NCI-H1694 (cell line): ENCODE data around the gene SARM1.

ENCODE experiments used
- DNase-seq: peaks from one replicate; lab custom pipeline; 2025; lab: John Stamatoyannopoulos, UW

The SARM1 gene

DNA sequence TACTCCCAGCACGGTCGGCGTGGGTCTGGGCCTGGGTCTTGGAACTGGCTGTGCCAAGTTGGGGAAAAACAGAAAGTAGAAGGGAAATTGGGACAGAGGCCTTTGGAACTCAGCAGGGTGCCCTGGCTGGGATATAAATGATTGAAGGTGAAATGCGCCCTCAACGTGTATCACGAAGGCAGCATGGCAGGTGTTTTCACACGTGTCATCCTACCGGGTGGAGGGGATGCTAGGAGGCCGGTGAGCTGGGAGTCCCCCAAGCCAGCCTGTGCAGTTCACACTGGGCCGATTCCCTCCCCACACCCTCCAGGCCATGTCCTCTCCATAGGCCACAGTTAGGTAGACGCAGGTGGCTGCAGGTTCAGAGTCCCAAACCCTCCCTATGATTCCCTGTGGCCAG, 30.0 kb upstream of the SARM1 start:
- no peak for DNase-seq

DNA sequence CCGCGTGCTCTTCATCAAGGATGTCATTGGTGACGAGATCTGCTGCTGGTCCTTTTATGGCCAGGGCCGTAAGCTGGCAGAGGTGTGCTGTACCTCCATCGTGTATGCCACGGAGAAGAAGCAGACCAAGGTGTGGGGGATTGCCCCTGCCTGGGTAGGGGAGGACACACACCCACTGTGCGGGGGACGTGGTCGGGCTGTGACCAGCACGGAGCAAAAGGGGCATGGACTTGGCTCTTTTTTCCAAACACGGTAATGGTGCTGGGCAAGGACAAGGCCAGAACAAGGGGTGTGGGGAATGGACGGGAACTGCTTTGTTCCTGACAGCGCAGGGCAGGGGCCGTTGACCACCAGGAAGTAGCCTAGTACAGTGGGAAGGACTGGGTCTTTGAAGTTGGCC, 29.2 kb upstream of the SARM1 start:
- DNase-seq: no peak

DNA sequence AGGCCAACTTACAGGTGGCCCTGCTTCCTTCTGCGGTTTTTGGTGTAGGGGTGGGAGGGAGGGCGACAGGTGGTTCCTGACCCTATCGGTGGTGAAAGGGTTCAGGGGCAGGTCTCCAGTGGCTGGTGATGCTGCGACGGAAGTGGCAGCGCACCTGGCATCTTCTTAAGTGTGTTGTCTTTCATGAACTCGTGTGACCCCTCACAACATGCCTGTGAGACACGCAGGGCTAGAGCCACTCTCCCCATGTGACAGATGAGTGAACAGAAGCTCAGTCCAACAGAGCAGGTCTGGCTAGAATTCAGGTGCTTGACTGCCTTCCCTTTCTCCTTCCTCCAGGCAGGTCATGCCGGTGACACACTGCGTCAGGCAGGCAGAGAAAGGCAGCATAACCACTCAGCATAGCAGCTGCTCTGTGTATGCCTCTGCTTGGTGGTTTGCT, 28.0 kb upstream of the SARM1 start:
- no peak for DNase-seq

DNA sequence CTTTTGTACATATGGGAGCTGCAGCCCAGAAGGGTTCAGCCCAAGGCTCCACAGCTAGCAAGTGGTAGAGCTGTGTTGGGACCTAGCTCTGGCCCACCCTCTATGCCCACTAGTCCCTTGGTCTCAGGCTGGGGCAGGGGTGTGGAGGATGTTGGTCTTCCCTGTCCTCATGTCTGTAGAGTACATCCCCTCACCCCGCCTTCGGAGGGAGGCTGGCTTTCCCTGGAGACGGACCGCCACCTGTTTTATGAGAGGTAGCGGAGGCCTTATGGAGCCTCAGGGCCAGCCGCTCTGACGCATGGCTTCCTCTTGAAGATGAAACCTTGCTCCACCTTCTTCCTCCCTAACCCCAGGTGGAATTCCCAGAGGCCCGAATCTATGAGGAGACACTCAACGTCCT, 27.5 kb upstream of the SARM1 start:
- no peak for DNase-seq

DNA sequence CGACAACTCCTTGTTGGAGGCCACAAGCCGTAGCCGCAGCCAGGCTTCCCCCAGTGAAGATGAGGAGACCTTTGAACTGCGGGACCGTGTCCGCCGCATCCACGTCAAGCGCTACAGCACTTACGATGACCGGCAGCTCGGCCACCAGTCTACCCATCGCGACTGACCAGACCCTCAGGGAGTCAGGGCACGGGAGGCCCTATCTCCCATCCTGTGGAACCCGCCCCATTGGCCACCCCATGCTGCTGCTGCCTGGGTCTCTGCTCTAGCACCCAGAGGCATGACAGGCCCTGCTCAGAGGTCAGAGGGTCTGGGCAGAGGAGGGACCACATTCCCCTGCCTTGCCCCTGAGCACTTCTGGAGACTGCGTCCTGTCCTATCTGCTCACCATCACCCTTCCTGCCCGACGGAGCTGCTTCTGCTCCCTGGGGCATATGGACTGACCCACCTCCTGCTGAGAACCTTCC, 27.0 kb upstream of the SARM1 start:
- DNase-seq: no peak

DNA sequence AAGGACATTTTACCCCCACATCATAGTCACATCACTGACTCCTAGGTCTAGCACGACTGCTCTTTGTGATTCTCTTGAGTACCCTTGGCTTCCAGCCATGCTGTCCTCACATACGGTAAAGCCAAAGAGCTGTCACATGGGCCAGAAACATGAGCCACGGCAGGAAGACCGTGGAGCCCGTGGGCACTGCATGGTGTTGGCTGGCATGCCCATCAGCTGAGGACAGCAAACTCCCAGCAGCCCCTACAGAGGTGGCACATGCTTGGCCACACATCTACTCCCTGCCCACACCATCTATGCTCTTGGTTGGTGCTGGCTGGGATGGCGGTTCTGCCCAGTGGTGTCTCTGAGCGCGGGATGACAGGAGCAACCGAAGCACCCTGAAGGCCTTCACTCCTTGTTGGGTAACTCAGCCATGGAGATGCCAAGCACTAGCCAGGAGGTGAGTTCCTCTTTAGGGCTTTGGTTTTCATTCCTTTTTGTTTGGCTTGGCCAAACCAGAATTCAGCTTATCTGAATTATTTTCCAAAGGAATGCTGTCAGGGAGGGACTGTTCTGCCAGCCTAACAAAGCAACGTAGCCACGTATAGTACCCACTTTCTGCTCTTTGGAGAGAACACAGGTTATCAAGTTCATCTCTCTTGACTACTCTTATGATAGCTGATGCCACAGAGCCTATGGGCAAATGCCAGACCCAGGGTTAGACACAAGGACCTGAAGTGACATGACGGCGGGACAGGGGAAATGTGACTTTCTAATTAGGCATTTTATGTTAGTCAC, 25.9 kb upstream of the SARM1 start:
- DNase-seq: no peak

DNA sequence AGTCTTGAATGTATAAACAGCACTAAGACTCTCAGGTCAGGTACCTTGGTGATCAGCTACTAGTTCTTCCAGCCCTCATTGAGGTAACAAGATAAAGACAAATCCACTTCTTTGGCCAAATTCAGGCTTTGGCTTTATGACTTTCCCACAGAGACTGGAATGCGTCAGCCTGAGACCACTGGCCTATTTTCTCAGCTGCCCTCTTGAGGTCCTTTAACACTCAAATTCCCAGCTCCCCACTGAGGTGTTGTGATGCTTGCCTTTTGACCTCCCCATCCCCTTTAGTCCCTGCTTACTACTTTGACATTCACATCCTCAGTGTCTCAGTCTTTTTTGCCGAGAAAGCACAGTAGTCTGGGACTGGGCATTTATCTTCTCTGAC, 25.3 kb upstream of the SARM1 start:
- no peak for DNase-seq

DNA sequence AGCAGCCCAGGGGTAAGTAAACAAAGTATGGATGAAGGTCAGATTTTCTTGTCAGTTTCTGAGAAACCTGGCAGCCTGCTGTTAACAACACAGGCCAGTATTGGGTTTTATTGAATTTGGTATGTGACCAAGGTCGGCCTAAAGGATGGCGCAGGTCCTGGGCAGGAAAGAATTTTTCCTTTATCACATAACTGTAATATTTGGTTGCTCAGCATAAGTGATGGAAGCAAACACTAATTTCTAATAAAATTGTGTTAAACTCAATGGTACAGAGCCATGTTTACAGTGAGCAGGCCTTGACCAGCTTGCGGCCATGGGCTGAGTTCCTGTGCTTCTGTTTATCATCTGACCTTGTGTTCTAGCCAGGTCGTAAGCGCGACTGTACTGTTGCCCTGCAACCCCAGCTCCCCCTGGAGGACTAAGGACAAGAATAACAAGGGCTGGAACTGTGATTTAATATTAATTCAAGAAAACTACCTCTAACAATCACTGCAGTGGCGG, 24.7 kb upstream of the SARM1 start:
- DNase-seq: no peak

DNA sequence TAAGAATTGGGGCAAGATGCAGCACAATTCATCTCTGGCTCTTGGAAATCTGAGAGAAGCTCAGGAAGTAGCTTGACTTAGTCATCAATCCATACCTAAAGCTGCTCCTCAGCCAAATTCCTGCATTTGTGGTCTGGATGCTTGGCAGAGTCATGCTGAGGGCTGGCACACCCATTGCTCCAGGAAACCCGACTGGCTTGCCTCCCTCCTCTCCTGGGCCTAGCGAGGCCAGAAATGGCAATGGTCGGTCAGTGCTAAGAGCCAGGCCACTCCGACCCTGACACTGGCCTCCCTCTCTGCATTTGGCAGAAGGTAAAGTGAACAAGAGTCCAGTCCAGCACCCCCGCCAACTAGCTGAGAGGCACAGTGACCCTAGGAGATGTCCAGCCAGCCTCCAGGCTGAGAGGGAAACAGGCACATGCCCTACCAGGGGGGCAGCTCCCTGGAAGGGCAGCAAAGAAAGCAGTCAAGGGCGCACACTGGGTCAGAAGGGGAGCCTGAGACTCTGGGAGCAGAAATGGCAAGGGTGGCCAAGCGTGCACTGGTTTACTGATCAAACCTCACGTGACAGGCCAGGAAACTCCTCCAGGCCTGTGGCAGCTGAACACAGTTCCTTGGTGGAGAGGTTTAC, 24.1 kb upstream of the SARM1 start:
- DNase-seq: no peak

DNA sequence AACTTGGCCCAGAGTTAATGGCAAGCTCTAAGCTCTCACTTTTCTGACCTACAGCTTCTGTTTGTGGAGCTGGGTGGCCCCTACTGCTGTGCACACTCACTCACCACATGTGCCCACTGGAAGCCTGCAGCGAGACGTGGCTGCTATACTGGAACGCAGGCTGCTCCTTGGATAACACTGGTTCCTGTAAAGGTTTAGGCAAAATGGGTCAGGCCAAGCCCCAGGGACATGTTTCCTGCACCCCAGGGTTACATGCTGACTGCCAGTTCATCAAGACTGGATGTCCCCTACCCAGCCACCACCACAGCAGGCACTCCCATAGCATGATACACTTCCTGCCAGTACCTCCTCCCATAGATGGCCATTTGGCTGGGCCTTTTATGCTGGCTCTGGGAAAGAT, 22.5 kb upstream of the SARM1 start:
- DNase-seq: no peak

DNA sequence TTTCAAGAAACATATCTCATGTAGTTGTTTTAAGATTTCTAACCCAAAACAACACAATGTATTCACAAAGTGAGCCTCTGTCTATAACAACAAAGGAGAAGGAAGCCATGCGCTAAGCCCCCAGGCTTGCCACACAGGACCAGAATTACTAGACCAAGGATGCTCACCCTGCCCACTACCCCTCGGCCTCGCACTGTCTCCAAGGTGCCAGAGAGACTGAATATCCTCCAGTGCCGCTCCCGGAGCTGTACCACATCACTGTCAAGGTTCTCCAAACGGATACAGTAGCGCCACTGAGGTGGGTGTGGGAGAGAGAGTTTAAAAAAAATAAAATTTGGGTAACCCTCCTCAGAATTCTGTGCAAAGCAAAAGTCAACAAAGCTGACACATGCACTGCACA, 21.2 kb upstream of the SARM1 start:
- no peak for DNase-seq

DNA sequence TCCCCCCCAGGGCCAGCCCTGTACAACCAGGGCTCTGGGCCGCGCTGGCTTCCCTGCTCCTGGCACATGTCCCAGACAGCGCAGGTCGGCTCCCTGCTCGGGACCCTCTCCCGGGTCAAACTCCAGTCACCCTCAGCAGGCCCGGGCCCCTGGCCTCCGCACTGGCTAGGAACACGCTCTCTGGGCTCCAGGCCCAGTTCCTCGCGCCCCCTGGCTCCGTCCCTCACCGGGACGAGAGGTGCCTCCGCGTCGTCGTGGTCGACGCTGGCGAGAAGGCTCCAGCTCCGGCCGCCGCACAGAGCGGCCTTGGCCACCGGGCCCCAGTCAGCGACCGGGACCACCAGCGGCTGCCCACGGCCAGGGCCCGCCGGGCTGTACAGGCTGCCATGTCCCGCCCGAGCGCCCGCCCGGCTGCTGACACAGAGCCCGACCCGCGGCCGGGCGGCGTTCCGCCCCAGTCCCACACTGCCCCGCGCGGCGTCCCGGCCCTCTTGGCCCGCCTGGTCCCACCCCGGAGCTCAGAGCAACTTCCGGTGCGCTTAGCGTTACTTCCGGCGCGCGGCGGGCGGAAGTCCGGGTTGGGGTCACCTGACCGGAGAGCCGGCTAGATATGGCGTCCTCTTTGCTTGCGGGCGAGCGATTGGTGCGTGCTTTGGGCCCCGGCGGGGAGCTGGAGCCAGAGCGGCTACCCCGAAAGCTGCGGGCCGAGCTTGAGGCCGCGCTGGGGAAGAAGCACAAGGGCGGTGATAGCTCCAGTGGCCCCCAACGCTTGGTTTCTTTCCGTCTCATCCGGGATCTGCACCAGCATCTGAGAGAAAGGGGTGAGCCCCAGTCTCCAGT, 14.2 kb upstream of the SARM1 start, which contains the start of gene POLDIP2:
POLDIP2 (minus strand) TSS at position 467 of the 840 bp plus-strand sequence; CDS start at position 388, 79 bp downstream.
- DNase-seq: peak; percentile 83

DNA sequence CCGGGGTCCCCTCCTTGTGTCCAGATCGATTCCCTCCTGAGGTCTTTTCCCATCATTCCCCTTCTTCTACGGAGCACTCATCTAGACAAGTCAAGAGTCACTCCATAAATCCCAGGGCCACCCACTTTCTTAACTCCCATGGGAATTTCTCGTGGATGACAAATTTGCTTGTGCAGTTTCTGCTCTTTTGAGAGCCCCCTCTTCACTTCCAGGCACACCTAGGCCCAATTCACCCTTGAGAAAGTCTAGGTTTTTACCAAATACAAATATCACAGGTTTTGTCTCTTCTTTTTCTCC, 13.6 kb upstream of the SARM1 start:
- no peak for DNase-seq

DNA sequence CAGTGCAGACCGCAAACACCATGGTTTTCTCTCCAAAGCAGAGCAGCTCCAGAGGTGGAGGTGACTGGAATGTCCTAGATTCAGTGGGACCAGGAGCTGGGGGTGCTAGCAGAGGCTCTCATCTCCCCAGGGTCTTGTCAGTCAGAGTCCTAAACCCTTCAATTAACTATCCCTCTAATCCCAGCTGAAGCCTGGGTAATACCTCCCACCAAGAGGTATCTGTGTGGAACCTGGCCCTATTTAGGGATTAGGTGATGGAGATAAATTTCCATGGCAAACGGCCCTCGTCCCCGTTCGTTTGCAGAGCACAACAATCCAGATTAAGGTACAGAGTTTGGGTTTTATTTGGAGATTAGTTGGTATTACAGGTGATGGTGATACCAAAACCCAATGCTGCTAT, 8.3 kb upstream of the SARM1 start:
- no peak for DNase-seq

DNA sequence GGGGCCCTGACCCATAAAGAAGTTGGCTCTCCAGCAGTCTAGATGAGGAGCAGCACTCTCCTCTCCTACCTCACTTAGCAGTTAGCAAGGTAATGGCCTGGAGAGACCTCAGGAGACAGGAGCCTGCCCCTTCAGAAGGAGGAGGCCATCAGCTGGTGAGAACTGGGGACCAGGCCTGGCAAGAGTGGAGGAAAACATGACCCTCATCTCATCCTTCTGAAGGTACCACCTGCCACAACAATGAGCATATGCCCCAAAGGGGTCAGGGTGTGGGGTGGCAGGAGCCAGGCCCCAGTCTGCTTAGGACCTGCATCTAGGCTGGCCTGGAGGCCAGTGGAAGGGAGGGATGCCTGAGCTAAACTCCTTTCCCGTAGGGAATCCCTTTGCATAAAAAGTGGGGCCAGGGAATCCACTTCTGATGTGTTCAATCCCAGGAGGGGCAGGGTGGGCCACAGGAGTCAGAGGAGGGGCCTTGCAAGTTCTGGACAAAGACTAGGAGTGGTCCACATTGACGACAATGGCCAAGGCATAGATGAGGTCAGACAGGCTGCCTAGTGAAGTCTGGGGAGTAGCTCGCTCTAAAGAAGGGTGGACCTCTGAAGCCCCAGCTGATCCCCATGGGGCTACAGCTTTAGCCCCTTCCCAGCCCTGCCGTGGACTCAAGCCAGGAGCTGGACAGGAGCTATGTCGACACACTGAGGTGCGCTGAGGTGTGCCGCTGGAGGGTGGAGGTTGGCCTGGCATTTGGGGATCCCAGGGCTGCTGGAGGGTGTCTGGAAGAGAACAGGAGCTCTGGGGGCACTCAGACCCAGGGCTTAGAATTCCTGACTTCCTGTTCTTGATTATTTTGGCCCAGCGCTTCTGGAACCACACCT, 7.5 kb upstream of the SARM1 start:
- no peak for DNase-seq

DNA sequence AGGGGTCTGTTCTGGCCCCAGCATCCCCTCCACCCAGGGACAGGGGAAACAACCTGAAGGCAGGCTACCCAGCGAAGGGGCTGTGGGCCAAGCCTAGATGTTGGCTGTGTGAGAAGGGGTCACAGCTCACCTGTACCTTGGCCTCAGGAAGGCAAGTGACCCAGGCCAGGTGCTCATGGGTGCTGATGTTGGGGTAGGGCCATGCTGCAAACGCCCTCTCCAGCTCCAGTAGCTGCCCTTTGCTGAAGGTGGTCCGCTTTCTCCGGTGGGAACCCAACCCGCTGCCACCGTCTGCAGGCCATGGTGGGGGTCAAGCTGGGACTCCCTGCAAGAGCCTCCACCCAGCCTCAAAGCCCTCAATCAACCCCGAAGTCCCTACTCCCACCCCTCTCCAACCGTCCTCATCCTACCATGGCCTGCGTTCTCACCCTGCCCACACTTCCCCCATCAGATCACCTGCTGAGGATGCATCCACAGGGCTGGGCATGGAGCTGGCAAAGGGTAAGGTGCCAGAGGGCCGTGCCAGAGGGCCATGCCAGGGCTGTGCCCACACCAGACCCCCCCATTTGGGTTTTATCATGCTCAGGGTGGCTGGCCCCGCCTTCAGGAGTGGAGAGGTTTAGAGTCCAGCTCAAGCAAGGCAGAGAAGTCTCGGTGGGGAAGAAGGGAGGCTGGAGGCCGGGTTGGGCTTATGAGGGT, 6.7 kb upstream of the SARM1 start, which contains the start of gene SEBOX:
SEBOX (minus strand) TSS at position 535 of the 699 bp plus-strand sequence; CDS start at position 487, 48 bp downstream.
- DNase-seq: no peak

DNA sequence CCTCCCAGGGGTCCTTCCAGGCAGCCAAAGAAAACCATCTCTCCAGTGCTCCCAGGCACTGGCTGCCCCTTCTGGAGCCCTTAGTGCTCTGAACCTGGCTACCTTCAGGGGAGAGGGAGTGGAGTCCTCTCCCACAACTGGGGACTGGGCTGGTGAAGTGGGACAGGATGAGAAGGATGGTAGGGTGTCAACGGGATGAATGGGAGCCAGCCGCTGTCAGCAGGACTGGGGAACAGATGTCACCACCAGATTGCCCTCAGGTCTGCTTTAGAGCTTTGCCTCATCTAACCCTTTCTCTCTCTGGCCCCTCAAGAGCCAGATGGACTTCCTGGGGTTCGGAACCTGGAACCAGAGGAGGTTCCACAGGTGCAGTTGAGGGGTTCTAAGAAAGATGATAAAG, 6.0 kb upstream of the SARM1 start:
- peak; percentile 24 for DNase-seq

DNA sequence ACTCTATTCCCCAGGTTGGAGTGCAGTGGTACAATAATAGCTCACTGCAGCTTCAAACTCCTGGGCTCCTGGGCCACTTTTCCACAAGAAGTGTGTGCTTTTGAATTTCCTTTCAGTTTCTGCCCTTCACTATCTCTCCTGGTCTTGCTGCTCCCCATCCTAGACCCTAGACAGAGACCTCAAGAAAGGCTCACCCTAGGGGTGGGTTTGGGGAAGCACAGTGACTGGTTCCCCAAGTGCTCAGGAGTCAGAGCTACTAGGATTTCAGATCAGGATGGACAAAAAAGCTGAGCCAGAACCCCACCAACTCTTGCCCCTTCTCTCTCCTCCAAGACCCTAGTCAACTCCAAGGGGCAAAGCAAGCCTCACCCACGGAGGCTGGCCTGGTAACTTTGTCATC, 4.9 kb upstream of the SARM1 start:
- DNase-seq: no peak

DNA sequence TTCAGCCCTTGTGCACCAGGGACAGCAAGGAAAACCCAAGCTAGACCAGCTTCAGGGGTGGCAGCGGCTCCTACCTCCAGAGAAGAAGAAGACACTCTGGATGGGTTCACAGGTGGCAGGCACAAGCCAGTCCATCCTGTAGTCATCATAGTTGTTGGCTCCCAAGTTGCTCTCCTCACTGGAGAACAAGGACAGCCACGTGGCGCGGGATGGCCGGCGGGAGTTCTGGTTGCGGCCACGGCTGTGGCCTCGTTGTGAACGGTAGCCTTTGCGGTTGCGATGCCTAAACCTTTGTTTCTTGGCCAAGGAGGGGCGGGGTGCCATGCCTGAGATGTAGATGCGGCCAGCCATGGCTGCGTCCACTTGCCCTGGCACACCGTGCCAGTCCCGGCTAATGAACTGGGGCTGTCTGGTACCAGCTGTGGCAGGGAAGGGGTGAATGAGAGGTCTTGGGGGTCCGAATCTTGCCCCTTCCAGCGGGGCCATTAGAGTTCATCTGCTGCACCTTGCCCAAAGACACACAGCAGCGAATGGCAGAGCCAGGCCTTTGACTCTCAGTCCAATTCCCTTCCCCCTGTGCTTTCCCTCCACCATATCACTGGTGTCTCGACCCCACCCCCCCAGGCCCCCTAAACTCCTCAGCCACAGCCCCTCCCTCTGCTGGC, 3.7 kb upstream of the SARM1 start:
- no peak for DNase-seq

DNA sequence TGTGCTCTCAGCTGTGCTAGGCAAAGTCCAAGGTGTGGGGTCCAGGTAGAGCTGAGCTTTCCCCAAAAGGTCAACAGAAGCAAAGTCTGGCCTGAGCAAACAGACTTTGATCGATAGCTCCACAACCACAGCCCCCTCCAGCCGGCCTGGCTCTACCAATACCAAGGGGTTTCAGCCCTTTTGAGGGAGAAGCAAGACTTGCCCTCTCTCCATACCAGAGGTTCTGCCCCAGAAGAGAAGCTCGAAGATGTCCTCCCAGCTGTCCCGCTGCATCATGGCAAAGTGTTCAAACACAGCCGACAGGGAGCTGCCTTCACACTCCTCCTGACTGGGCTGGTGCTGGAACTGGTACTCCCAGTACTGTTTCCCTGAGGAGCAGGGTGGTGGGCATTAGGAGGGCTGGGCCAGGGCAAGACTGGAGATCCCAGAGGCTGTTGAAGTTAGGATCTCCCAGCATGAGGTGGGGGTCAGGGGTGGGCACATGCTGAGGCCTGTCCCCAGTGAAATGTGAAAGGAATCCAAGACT, 3.1 kb upstream of the SARM1 start:
- no peak for DNase-seq
